NCI-H526 treated with DMSO at 0.1 percent for 48 hours (cell line): ENCODE data around the gene SCOC.
A peak's percentile ranks its signal among the peaks of the same experiment; 100 is the strongest.

Source experiments
- DNase-seq: peaks from one replicate; lab custom pipeline; 2025; lab: John Stamatoyannopoulos, UW

SCOC gene

DNA sequence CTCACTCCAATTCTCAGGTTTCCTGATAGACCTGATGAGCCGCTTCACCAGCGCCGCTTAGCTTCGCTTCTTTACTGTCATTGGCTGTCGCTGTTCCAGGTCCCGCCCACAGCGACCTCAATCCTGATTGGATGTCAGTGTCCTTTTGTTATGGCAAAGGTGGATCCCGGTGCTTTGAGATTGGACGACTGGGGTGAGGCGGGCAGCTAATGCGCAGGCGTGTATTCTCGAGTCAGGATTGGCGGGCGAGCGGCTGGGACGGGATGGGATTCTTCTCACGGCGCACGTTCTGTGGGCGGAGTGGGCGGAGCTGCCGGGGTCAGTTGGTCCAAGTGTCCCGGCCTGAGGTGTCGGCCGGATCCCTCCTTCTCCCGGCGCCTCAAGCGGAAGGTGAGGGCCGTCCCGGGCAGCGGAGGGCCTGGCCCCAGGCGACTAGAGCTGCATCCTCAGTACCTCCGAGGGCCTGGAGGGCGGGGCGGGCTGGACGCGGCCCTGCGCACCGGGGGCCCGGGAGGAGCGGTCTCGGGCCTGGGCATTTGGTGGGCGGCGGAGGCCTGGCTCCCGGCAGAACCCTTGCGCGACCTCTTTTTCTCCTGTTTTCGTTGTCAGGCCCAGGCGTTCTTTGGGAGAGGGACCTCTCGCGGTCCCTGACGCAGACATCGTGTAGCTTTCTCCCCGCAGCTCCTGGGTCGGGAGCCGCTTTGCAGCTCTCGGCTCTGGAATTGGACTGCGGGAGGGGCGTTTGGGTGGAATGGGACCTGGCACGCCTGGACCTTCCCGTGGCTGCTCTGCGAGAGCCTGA is at the start of gene SCOC:
TSS of gene SCOC (plus strand) at position 319 of the 802 bp plus-strand sequence. CDS start 5,525 bp downstream, outside the sequence.
- peak; percentile 99 for DNase-seq

DNA sequence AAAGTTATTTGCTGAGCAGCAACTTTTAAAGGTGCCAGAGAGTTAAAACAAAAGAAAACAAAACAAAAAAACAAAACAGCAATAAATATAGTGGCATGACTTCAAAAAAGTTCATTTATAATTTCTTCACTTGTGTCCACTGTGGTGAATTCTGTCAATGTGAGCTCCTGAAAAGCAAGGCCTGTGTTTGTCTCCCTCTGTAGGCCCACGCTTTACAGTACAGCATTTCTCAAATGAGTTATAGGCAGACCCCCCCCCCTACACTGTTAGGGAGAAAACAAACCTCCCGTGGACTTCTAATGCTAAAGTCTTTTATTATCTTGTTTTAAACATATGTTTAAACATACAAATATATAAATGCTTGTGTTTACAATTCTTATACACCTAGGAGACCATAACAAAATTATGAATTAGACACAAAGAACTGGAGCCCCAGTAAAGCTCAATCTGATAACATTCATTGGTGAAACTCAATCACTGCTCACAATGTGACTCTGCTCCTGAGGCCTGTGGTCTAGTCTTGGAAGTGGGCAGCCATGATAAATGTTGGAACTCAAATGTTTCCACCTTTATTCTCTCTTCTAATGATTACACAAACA is 47.0 kb upstream of the SCOC start:
- DNase-seq: peak; percentile 39

DNA sequence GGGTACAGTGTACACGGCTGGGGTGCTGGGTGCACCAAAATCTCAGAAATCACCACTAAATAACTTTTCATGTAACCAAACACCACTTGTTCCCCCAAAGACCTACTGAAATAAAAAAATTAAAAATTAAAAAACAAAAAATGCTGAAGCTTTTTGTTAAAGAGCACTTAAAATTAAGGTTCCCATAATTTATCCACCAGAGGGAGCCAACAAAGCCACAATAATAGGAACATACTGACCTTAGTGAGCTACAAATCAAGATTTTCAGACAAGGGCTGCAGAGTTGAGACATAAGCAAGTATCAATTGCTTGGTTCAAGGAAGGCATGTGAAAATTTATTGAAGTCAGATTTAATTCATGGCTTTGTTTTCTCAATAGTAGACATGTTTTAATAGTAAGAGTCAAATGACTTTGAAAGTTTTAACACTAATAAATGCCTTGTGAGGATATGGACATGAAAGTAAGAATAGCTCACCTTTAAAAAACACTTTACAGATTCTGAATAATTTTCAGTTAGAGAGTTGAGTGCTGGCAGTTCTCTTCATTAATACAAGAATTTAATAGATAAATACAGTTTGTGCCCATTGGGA is 43.0 kb upstream of the SCOC start:
- peak; percentile 71 for DNase-seq

DNA sequence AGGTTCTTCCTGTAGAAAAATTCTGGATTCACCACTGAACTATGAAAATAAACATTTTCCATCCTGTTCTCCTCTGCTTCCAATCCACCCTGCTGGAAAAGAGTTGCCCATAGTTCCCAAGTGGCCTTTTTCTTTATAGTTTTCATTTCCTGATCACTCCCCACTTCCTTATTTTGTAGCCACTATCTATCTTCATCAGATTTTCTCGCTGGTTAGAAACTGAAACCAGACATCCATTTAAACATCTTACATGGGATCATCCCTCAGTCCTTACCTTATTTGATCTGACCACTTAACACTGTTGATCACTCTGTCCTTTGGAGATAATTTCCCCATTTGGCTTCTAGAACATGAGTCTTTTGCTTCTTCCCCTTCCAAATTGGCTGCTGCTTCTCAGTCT is 42.2 kb upstream of the SCOC start:
- no peak for DNase-seq

DNA sequence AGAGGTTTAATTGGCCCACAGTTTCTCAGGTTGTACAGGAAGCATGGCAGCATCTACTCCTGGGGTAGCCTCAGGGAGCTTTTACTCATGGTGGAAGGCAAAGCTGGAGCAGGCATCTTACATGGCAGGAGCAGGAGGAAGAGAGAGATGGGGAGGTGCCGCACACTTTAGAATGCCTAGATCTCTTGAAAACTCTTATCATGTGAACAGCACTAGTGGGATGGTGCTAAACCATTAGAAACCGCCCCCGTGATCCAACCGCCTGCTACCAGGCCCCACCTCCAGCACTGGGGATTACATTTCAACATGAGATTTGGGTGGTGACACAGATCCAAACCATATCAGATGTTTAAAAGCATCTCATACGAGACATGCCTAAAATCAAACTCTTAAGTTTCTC is 41.6 kb upstream of the SCOC start:
- no peak for DNase-seq

DNA sequence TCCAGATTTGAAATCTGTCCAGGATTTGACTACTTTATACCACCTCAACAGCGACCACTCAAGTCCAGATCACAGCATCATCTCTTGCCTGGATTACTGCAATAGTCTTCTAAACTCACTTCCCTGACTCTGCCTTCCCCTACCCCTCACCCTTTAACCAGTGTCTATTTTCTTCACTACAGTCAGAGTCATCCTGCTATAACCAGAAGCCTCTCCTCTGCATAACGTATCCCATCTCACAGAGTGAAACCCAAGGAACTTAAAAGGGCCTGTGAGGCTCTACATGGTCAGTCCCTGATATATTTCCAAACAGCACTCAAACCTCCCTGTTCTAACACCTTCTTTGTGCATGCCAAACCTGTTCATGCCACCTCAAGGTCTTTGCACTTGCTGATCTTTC is 40.7 kb upstream of the SCOC start:
- no peak for DNase-seq

DNA sequence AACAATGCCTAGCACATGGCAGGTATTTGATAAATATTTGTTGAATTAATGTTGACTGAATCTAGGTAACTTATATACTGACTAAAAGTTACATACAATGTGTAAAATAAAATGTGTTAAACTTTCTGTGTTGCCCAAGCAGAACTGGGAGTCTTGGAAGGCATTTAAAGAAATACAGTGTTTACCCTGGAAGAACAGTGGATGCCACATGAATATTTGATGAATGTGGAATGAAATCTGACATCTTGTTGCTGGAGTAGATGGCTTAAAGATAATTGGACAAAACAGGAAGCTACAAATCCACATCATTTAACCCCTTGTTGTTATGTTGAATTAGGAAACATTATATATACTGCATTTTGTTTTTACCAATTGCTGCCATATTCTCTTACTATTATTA is 39.9 kb upstream of the SCOC start:
- DNase-seq: no peak

DNA sequence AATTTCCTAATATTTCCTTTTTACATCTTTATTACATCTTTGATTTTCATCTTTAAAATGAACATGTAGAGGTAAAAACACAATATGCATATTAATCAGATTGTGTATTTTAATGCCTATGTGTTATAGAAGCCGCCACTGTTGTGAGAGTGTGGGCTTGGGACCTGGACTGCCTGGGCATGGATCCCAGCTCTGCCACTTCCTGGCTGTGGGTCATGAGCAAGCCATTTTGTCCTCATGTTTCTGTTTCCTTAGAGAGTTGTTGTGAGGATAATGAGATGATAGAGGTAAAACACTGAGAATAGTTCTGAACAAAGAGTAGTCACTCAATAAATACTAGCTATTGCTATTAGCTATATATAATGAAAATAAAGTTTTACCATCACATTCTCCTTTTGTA is 38.4 kb upstream of the SCOC start:
- DNase-seq: no peak

DNA sequence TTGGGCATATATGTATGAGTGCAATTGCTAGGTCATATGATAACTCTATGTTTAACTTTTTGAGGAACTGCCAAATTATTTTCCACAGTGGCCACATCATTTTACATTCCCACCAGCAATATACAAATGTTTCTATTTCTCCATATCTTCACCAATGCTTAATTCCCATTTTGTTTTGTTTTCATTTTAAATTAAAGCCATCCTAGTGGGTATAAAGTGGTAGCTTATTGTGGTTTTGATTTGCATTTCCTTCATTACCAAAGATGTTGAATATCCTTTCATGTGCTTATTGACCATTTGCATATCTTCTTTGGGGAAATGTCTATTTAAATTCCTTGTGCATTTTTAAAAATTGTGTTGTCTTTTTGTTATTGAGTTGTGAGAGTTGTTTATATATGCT is 36.7 kb upstream of the SCOC start:
- DNase-seq: peak; percentile 91

DNA sequence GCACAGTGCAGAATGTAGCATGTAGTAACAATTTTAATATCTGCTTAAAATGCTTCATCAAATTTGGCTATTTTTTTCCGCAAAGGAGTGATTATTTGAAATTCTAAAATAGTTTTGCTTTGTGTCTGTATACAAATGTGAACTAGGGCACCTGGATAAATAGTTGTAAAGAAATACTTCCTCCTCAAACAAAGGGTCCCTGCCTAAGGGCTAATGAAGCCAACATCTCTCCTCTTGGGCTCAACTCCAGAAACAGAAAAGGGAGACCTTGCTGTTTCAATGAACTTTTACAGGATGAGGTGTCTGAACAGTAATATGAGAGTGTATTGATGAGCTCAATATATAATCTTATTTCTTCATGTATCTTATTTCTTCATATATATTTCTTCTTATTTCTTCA is 30.8 kb upstream of the SCOC start:
- no peak for DNase-seq

DNA sequence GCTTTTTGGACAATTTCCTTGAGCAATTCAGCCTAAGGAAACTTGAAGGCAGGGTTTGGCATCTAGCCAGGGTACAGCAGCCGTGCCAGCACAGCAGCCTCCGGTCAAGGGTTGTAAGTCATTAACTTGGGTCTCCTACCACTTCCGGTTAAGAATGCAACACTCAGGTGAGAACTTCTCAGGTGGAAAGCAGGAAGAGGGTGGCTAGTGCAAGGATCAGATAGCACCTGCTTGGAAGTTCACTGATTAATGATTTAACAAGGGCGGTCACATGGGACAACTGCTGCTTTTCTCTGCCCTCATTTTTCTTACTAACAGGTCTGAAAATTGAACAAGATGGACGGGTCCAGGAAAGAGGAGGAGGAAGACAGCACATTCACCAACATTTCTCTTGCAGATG is 30.1 kb upstream of the SCOC start:
- DNase-seq: peak; percentile 26

DNA sequence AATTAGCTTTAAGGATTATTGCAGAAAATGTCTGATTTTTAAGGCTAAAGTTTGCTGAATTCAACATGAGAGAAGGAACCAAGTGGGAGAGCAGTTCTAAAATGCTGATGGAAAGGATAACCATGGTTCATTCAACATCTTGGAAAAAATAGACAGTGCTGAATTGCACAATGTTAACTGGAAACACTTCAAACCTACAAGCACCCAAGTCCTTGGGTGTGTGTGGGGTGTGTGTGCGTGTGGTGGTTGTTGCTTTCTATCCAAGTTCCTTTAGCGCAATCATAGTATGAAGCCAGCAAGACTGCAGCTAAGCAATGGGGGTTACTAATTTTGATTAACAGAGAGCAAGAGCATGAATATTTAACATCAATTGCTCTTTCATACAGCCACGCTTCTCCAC is 29.3 kb upstream of the SCOC start:
- DNase-seq: no peak

DNA sequence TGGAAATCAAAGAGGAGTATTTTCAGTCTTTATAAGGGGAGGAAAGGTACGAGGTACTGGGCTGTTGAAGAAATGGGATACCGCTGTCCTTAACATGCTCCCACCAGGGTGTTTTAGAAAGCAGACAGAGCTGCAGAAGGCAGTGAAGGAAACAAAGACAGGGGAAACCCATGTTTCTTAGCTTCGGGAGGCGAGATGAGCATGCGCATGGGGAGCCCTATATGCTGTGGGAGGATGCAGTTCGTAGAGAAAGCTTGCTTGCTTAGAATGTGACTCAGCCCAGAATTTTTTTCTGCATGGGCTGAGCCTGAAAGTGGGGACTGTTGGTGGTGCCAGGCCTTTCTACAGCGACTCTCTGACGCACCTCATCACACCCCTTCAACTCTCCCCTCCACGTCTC is 28.8 kb upstream of the SCOC start:
- DNase-seq: no peak

DNA sequence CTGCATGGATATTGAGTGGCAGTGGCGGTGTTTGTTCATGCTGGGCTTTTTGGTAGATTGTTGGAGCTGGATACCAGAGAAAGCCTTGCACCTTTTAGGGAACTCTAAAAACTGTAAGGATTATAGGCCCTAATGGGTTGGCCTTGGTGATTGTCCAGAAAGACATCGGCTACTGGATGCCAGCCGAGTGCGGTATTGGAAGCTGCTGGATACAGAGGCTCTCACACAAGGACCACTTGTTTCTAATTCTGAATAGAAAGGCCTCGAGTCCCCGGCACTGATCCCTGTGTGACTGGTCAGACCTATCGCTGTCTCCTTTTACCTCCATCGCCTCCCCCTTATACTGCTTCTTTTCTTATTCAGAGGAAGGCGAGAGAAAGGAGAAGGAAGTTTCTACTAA is 27.3 kb upstream of the SCOC start:
- no peak for DNase-seq

DNA sequence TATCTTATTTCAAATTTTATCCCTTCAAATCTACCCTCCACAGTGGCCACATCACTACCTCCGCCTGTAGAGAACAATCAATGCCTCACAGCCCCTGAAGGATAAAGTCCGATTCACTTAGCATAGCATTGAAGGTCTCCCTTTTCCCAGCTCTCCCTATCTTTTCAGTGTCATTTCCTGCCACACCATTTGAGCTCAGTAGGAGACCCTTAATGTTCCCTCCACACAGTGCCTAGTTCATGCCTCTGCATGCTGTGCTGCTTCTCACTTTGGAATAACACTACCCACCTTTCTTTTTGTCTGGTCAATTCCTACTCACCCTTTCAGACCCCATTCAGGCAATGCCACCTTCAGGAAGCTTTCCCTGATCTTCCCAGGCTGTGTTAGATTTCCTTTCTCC is 23.6 kb upstream of the SCOC start:
- DNase-seq: no peak

DNA sequence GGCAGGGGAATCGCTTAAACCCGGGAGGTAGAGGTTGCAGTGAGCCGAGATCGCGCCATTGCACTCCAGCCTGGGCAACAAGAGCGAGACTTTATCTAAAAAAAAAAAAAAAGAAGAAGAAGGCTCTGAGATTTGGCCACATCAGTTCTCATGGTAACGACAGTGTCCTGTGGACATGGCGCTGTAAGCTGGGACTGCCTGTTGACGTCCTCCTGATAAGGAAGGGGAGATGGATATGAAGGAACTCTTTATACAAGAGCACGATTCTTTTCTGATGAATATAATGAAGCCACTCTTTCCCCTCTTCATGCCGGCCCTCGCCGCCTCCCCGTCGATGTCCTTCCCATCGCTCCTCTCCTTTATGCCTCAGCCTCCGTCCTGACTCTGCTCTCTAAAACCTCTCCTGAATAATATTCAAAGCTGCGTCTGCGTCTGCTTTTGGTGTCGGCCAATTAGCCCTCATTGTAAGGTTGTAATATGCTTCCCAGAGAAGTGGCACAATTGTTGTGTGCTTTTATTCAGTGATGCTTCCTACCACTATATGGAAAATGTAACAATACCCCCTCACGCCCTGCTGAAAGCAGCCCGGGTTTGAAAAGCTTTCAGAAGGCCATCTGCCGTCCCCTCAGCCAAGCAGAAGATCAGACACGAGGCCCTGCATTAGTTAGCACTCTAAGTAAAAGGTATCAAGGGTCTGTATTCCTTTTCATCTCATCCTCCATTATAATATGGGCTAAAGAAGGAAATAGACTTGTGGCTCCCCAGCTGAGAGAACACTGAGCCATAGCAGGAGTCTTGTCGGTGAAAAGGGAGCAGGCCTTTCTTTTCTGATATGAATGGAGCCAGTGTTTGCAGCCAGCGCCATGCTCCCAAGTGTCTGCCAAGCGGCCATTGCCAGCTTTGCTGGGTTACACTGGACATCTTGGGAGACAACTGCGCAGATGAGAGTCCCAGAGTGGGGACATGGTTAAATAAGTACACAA is 22.1 kb upstream of the SCOC start:
- DNase-seq: no peak

DNA sequence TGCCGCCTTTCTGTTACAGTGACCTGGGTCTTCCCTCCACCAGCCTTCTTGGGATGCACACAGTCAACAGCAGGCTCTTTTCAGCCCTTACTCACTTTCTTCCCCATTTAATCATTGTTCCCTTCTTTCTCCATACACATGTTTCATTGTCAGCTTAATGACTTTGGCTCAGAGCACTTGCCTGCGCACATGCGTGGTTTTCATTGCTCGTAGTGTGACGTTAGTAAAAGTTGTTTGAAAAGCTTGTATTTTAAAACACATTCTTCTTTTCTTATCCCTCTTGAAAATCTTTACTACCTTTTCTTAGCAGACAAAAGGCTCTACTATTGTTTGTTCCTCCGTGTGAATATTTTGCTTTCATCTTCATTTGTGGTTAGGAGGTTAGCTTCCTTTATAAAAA is 19.7 kb upstream of the SCOC start:
- no peak for DNase-seq

DNA sequence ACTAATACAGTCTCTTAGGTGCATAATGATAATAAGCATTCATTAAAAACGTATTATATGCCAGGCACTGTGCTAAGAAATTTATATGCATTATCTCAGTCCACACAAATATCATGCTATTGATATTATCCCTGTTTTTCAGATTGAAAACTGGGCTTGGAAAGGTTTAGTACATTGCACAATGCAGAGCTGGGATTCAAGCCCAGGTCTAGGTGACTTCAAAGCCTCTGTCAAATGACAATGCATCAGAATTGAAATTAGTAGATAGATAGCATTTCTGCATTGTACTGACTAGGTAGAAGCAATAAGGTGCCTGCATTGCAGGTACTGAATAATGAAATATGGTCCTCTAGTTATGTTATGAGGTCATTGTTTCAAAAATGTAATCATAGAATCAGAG is 18.2 kb upstream of the SCOC start:
- DNase-seq: no peak

DNA sequence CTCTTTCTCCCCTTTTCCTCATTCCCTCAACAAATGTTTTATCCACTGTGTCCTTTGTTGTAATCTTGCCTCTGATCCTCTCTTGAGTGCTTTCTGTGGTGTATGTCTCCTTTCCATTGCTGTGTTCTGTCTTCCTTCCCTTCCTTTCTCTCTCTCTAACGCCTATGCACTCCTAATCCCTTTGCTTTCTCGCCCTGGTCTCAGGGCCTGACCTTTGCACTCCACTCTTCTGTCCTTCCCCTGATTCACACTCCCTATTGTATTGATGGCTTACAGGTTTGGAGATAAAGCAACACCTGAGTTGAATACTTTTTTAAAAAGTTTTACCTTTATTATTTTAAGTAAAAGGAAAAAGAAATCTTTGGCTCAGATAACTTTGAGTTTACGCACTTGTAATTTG is 15.6 kb upstream of the SCOC start:
- DNase-seq: no peak

DNA sequence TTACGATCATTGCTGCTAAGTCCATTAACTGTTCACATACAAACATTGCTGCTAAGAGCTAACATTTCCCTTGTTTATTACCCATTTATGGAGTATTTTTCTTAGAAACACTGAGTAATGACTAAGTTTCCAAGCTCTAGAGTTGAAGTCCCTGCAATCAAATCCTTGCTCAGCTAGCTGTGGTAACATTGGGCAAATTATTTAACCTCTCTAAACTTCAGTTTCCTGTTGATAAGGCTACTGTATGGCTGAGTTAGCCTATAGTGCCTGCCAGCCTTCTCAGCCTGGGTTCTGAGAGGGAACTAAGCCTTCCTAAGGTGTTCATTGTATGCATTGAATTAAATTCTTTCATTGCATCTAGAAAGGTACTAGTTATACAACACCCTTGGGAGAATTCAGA is 15.2 kb upstream of the SCOC start:
- no peak for DNase-seq

DNA sequence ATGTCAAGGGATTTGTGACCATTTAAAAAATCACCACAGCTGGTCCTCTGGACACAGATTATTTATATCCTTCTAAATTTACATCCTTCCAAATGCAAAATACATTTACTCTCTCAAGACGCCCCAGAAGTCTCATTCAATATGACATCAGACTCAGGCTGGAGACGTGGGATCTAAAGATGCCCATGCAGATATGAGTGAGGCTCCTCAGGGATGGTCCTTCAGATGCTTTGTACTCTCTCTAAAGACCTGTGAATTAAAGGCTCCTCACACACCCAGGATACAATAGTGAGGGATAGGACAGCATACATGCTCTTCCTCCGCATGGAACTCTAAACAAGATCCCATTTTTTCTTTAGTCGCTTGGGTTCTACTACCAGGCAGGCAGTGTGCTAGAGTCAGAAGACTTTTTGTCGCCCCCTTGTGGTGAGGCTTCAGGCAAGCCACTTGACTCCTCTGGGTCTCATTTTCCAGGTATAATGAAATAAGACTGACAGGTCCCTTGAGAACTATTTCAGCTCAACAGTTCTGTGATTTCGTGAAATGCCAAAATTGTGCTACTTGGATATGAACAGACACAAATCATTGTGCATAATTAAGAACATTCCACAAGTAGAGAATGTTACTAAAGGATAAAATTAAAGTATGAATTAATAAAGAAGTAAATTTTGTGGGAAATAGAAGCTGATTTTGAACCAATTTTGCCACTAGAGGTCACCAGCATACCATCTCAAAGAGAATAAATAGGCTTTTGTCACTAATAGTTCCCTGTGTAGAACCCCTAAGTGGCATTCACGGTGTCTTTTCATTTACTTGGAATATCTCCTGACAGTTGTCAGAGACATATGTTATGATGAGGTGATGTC is 13.7 kb upstream of the SCOC start:
- peak; percentile 90 for DNase-seq
